ENCODE data around the gene TBC1D17. TPM values are rescaled to one million over a fixed set of nuclear protein-coding genes. Genes with fewer than 3 reads are reported as not detected.

The TBC1D17 gene
- total and polyA plus RNA-seq, 2 of the 13 experiments (the other 11 are each of a cell fraction or from before 2014, with no cell fraction given), result 9.7 to 16.9 TPM

DNA sequence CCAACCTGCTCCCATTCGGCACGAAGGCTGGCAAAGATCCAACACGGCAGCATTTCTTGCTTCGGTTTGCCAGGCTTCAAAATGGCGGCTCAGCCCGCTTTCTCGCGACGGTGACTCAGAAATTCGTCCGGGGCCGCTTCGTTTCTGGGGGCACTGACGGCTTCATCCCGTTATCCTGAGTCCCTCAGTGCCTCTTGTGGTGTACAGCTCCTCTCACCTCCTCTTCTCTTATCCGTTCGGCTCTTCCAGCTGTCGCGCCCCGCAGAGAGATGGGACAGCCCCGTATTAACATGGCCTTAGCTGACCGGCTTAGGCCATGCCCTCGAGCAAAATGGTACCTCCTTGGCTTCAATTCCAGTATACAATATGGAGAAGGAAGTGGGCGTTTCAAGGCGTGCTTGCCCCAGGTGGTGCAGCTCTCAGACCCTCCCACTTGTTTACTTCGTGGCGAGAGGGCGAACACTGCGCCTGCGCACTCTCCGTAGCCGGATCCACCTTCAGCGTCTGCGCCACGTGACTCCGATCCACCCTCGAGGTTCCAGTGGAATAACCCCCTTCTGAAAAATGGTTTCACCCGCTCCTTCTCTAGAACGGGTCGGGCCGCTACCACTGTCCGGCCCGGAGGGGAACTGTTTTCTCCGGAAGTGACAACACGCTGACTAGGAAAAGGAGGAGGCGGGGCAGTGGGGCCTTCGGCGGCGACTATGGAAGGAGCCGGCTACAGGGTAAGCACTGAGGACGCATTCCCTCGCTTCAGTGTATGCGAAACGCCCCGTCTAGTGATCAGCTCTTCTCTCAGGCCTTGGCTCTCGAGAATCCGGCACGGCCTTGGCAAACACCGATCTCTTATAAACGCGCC is at the start of gene TBC1D17, which contains the start of gene AKT1S1 (continued):
- TF ChIP-seq, protein P1, sequence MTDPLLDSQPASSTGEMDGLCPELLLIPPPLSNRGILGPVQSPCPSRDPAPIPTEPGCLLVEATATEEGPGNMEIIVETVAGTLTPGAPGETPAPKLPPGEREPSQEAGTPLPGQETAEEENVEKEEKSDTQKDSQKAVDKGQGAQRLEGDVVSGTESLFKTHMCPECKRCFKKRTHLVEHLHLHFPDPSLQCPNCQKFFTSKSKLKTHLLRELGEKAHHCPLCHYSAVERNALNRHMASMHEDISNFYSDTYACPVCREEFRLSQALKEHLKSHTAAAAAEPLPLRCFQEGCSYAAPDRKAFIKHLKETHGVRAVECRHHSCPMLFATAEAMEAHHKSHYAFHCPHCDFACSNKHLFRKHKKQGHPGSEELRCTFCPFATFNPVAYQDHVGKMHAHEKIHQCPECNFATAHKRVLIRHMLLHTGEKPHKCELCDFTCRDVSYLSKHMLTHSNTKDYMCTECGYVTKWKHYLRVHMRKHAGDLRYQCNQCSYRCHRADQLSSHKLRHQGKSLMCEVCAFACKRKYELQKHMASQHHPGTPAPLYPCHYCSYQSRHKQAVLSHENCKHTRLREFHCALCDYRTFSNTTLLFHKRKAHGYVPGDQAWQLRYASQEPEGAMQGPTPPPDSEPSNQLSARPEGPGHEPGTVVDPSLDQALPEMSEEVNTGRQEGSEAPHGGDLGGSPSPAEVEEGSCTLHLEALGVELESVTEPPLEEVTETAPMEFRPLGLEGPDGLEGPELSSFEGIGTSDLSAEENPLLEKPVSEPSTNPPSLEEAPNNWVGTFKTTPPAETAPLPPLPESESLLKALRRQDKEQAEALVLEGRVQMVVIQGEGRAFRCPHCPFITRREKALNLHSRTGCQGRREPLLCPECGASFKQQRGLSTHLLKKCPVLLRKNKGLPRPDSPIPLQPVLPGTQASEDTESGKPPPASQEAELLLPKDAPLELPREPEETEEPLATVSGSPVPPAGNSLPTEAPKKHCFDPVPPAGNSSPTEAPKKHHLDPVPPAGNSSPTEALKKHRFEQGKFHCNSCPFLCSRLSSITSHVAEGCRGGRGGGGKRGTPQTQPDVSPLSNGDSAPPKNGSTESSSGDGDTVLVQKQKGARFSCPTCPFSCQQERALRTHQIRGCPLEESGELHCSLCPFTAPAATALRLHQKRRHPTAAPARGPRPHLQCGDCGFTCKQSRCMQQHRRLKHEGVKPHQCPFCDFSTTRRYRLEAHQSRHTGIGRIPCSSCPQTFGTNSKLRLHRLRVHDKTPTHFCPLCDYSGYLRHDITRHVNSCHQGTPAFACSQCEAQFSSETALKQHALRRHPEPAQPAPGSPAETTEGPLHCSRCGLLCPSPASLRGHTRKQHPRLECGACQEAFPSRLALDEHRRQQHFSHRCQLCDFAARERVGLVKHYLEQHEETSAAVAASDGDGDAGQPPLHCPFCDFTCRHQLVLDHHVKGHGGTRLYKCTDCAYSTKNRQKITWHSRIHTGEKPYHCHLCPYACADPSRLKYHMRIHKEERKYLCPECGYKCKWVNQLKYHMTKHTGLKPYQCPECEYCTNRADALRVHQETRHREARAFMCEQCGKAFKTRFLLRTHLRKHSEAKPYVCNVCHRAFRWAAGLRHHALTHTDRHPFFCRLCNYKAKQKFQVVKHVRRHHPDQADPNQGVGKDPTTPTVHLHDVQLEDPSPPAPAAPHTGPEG (CRISPR knock-in tag; IDR thresholded peaks at IDR 0.05), result no peak
- TF ChIP-seq ZNF615 (CRISPR knock-in tag; IDR thresholded peaks at IDR 0.05; ENCODE audit: borderline replicate concordance) (no peak), ZNF775 (CRISPR knock-in tag; IDR thresholded peaks at IDR 0.05; ENCODE audit: borderline replicate concordance) (no peak), TCF7 (IDR thresholded peaks at IDR 0.05; ENCODE audit: low read depth) (no peak), MIER2 (CRISPR knock-in tag; IDR thresholded peaks at IDR 0.05) (0 out of 2 replicates have a peak, but pooled peaks have one; percentile 48), ZNF672 (CRISPR knock-in tag; IDR thresholded peaks at IDR 0.05) (no peak), TBX3 (IDR thresholded peaks at IDR 0.05; ENCODE audit: borderline replicate concordance) (no peak; the same call in 1 of the 2 replicates), NONO (IDR thresholded peaks at IDR 0.05) (no peak), NONO (CRISPR knock-in tag; conservative IDR thresholded peaks at IDR 0.05) (peak; percentile 10; the same call in 1 of the 2 replicates), CENPT (CRISPR knock-in tag; IDR thresholded peaks at IDR 0.05; ENCODE audit: low read depth) (no peak)
- TF ChIP-seq, protein P2, sequence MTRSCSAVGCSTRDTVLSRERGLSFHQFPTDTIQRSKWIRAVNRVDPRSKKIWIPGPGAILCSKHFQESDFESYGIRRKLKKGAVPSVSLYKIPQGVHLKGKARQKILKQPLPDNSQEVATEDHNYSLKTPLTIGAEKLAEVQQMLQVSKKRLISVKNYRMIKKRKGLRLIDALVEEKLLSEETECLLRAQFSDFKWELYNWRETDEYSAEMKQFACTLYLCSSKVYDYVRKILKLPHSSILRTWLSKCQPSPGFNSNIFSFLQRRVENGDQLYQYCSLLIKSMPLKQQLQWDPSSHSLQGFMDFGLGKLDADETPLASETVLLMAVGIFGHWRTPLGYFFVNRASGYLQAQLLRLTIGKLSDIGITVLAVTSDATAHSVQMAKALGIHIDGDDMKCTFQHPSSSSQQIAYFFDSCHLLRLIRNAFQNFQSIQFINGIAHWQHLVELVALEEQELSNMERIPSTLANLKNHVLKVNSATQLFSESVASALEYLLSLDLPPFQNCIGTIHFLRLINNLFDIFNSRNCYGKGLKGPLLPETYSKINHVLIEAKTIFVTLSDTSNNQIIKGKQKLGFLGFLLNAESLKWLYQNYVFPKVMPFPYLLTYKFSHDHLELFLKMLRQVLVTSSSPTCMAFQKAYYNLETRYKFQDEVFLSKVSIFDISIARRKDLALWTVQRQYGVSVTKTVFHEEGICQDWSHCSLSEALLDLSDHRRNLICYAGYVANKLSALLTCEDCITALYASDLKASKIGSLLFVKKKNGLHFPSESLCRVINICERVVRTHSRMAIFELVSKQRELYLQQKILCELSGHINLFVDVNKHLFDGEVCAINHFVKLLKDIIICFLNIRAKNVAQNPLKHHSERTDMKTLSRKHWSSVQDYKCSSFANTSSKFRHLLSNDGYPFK (CRISPR knock-in tag; IDR thresholded peaks at IDR 0.05; ENCODE audit: borderline replicate concordance), result peak; percentile 35; the same call in 1 of the 2 replicates
- TF ChIP-seq, protein P3, sequence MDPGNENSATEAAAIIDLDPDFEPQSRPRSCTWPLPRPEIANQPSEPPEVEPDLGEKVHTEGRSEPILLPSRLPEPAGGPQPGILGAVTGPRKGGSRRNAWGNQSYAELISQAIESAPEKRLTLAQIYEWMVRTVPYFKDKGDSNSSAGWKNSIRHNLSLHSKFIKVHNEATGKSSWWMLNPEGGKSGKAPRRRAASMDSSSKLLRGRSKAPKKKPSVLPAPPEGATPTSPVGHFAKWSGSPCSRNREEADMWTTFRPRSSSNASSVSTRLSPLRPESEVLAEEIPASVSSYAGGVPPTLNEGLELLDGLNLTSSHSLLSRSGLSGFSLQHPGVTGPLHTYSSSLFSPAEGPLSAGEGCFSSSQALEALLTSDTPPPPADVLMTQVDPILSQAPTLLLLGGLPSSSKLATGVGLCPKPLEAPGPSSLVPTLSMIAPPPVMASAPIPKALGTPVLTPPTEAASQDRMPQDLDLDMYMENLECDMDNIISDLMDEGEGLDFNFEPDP (CRISPR knock-in tag; conservative IDR thresholded peaks at IDR 0.05), result no peak
